Measurements from ENCODE around the gene ZNF157. TPM values are rescaled to one million over a fixed set of nuclear protein-coding genes. Genes with fewer than 3 reads are reported as not detected.

Gene ZNF157
- polyA plus RNA-seq, 1 experiment: 0.07 TPM

DNA sequence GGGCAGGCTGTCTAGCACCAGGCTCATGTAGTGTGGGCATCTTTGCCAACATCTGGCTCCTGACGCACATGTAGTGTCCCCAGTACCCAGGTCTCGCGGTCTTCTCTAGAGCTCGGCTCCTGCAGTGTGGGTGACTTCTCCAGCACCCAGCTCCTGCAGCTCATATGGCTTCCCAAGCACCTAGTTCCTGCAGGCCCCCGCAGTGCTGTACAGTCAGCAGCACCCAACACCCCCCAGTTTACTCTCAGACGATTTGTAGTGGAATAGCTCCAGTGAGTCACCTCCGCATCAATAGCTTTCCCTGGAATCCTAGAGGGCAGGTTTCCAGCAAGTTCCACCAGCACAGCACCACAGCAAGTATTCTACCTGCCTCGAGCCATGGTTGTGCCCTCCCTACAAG is 81.7 kb downstream of the ZNF157 start:
- Histone ChIP-seq H3K9me3 (ENCODE audit: control insufficient read depth, insufficient read depth, low read length) (peaks cover 23% of the 10 kb centered on the region), H3K4me3 (ENCODE audit: low read depth, low read length) (no peak overlapping the region), H3K27me3 (ENCODE audit: control insufficient read depth, insufficient read depth, low read length) (no peaks in the 10 kb centered on the region), H3K27ac (ENCODE audit: low read depth, low read length) (no peak overlapping the region)
- ChIA-PET POLR2A (no interaction called here), CTCF (no interaction called here)
- no peak for DNase-seq (ENCODE audit: low read depth, low spot score)
- TF ChIP-seq, protein P1, sequence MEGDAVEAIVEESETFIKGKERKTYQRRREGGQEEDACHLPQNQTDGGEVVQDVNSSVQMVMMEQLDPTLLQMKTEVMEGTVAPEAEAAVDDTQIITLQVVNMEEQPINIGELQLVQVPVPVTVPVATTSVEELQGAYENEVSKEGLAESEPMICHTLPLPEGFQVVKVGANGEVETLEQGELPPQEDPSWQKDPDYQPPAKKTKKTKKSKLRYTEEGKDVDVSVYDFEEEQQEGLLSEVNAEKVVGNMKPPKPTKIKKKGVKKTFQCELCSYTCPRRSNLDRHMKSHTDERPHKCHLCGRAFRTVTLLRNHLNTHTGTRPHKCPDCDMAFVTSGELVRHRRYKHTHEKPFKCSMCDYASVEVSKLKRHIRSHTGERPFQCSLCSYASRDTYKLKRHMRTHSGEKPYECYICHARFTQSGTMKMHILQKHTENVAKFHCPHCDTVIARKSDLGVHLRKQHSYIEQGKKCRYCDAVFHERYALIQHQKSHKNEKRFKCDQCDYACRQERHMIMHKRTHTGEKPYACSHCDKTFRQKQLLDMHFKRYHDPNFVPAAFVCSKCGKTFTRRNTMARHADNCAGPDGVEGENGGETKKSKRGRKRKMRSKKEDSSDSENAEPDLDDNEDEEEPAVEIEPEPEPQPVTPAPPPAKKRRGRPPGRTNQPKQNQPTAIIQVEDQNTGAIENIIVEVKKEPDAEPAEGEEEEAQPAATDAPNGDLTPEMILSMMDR (IDR thresholded peaks at IDR 0.05; ENCODE audit: low read depth, low read length): no peak

DNA sequence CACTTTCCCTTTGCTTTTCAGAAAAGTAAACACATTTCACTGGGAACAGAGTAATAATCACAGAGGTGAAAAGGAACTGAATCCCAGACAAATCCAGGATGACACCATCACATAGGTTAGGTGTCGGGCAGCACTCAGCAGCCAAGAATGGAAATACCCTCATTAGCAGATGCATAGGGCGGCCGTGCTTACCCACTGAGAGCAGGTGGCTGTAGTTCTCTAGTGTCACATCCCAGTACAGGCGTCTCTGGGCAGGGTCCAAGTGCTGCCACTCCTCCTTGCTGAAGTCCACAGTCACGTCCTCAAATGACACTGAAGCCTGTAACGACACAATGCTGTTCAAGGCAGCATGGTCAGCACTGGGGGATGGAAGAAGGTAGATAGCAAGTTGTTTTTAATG is 85.7 kb downstream of the ZNF157 start:
- POLR2A ChIA-PET: no interaction called here
- CTCF ChIA-PET: interaction anchor here (0.6 kb wide), 1 partner anchor 10 kb away, joined by 3 read pairs; no protein-coding TSS in a partner anchor
- Histone ChIP-seq H3K27ac (ENCODE audit: low read depth, low read length) (no peak overlapping the region), H3K27me3 (ENCODE audit: control insufficient read depth, insufficient read depth, low read length) (no peaks in the 10 kb centered on the region), H3K9me3 (ENCODE audit: control insufficient read depth, insufficient read depth, low read length) (peaks cover 6% of the 10 kb centered on the region), H3K4me3 (ENCODE audit: low read depth, low read length) (no peak overlapping the region)
- DNase-seq (ENCODE audit: low read depth, low spot score): no peak
- TF ChIP-seq, protein P1 (IDR thresholded peaks at IDR 0.05; ENCODE audit: low read depth, low read length): no peak

DNA sequence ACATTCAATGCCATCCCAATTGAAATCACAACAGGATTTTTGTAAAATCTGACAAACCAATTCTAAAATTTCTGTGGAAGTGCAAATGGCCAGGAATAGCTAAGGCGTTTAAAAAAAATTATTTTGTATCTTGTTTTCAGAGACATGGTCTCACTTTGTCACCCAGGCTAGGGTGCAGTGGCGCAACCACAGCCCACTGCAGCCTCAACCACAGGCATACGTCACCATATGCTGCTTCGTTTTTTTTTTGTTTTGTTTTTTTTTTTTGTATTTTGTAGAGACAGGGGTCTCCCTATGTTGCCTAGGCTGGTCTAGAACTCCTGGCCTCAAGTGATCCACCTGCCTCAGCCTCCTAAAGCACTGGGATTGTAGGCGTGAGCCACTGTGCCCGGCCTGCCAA is 88.2 kb downstream of the ZNF157 start:
- ChIA-PET POLR2A (interaction anchor here (0.6 kb wide), 1 partner anchor 40 kb away, joined by 3 read pairs; no protein-coding TSS in a partner anchor), CTCF (no interaction called here)
- H3K27me3 ChIP-seq (ENCODE audit: control insufficient read depth, insufficient read depth, low read length): no peaks in the 10 kb centered on the region
- no peaks in the 10 kb centered on the region for H3K9me3 ChIP-seq (ENCODE audit: control insufficient read depth, insufficient read depth, low read length)
- no peak for DNase-seq (ENCODE audit: low read depth, low spot score)
- no peak overlapping the region for H3K4me3 ChIP-seq (ENCODE audit: low read depth, low read length)
- H3K27ac ChIP-seq (ENCODE audit: low read depth, low read length): no peak overlapping the region
- TF ChIP-seq, protein P1 (IDR thresholded peaks at IDR 0.05; ENCODE audit: low read depth, low read length): no peak

DNA sequence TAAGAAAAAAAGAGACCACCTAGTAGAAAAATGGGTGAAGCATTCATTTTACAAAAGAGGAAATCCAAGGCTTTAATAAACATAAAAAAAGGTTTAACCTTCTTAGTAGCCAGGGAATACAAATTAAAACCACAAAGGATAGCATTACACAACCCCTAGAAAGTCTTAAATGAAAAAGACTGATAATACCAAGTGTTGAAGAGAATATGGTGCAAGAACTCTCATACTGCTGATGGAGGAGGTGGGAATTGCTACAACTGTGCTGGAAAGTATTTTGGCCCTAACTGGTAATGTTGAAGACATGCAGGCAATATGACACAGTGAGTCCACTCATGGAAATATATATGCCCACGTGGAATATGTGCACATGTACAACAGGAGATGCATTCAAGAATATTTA is 90.2 kb downstream of the ZNF157 start:
- no peak for DNase-seq (ENCODE audit: low read depth, low spot score)
- ChIA-PET CTCF (no interaction called here), POLR2A (no interaction called here)
- no peaks in the 10 kb centered on the region for H3K27me3 ChIP-seq (ENCODE audit: control insufficient read depth, insufficient read depth, low read length)
- no peaks in the 10 kb centered on the region for H3K9me3 ChIP-seq (ENCODE audit: control insufficient read depth, insufficient read depth, low read length)
- TF ChIP-seq, protein P1 (IDR thresholded peaks at IDR 0.05; ENCODE audit: low read depth, low read length): no peak
- H3K27ac ChIP-seq (ENCODE audit: low read depth, low read length): no peak overlapping the region
- H3K4me3 ChIP-seq (ENCODE audit: low read depth, low read length): no peak overlapping the region

Small RNA genes within 50 kb of the gene (small RNA-seq; reads per million reads assigned to genes)
- gene SNORA11C (ENCODE audit: insufficient read length, low read depth): 1.3 reads per million

Other genes with a start within 250 kb of the ZNF157 start
- 51.1 and 56.5 TPM in 2 replicates for gene NDUFB11, start 225.9 kb upstream of the ZNF157 start, polyA plus RNA-seq (2011; rRNA removed)
- gene RBM10, start 225.4 kb upstream of the ZNF157 start, polyA plus RNA-seq (2011; rRNA removed): 19.6 and 23.1 TPM in 2 replicates
- gene UBA1, start 176.7 kb upstream of the ZNF157 start, polyA plus RNA-seq (2011; rRNA removed): 196 and 241 TPM in 2 replicates
- gene CDK16, start 151.9 kb upstream of the ZNF157 start, polyA plus RNA-seq (2011; rRNA removed): 89.9 and 106 TPM in 2 replicates
- 31.5 and 41.3 TPM in 2 replicates for gene USP11, start 137.6 kb upstream of the ZNF157 start, polyA plus RNA-seq (2011; rRNA removed)
- 4.5 and 6.2 TPM in 2 replicates for gene ZNF41, start 112.6 kb downstream of the ZNF157 start, polyA plus RNA-seq (2011; rRNA removed)
- 27.3 and 37.8 TPM in 2 replicates for gene ARAF, start 190.6 kb downstream of the ZNF157 start, polyA plus RNA-seq (2011; rRNA removed)
- gene TIMP1, start 211.9 kb downstream of the ZNF157 start, polyA plus RNA-seq (2011; rRNA removed): 1,256 and 2,140 TPM in 2 replicates
- gene SYN1, start 249.3 kb downstream of the ZNF157 start, polyA plus RNA-seq (2011; rRNA removed): 0.24 and 0.37 TPM in 2 replicates